ENCODE results near the gene GTF3C1. TPM values are rescaled to one million over a fixed set of nuclear protein-coding genes. Genes with fewer than 3 reads are reported as not detected.
"Not testable (repeated sequence)": the region's sequence is repeated elsewhere in the genome, so short reads cannot be mapped to it uniquely, and the experiment has no call there.

The GTF3C1 gene
- total RNA-seq, 2 donors from 2014 or later = 164 to 233 TPM

DNA sequence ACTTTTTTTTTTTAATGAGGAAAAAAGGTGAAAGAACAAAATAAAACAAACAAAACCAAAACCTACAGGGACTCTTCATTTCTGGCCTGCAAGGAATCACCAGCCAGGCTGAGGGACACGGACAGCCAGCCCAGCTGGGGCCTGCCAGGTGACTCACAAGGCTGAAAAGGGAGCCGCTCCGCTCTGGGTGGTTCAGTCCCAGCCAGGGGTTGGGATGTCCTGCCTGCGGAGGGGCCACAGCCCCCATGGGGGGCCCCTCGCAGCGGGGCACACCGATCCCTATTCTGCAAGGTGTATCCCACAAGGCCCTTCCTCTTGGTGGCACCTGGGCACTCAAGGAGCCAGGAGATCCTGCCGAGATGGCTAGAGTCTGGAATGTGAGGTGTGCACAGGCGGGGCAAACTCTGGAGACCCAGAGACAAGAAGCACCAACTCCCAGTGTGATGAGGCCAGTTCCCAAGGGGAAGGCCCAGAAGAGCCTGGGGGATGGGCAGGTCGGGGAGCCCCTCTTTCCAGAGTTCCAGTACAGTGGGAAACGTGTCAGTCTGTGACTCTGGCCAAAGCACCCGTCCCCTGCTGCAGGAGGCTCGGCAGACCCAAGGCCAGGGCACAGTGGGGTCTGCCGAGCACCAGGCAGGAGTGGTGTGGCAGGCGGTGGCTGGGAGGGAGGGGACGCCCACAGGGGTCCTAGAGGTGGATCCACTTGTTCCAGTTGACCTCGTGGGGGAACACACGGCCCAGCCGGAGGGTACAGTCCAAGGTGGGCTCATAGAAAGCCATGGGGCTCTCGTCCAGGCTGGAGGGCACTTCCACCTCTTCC is 88.8 kb downstream of the GTF3C1 start:
- peaks cover 14 to 24% of the 10 kb centered on the region in 2 donors for H3K36me3 ChIP-seq
- no peaks in the 10 kb centered on the region for H3K27me3 ChIP-seq (replicated peaks; ENCODE audit: insufficient read depth)
- H3K4me3 ChIP-seq = no peak overlapping the region
- TF ChIP-seq POLR2AphosphoS5 (IDR thresholded peaks at IDR 0.05) (no peak), POLR2A (IDR thresholded peaks at IDR 0.05) (no peak)
- TF ChIP-seq, protein P1, sequence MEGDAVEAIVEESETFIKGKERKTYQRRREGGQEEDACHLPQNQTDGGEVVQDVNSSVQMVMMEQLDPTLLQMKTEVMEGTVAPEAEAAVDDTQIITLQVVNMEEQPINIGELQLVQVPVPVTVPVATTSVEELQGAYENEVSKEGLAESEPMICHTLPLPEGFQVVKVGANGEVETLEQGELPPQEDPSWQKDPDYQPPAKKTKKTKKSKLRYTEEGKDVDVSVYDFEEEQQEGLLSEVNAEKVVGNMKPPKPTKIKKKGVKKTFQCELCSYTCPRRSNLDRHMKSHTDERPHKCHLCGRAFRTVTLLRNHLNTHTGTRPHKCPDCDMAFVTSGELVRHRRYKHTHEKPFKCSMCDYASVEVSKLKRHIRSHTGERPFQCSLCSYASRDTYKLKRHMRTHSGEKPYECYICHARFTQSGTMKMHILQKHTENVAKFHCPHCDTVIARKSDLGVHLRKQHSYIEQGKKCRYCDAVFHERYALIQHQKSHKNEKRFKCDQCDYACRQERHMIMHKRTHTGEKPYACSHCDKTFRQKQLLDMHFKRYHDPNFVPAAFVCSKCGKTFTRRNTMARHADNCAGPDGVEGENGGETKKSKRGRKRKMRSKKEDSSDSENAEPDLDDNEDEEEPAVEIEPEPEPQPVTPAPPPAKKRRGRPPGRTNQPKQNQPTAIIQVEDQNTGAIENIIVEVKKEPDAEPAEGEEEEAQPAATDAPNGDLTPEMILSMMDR (IDR thresholded peaks at IDR 0.05) = no peak
- no peaks in the 10 kb centered on the region for H3K9me3 ChIP-seq
- no peak for DNase-seq (ENCODE audit: low spot score)
- intact Hi-C loops (cut with DNase I) = no loop called here
- no peaks in the 10 kb centered on the region for H3K4me1 ChIP-seq (replicated peaks)
- 71% methylated on average over 20 of the region's 20 CpGs for WGBS
- H3K27ac ChIP-seq = peak overlapping the region in 1 of 2 donors; percentile 12

DNA sequence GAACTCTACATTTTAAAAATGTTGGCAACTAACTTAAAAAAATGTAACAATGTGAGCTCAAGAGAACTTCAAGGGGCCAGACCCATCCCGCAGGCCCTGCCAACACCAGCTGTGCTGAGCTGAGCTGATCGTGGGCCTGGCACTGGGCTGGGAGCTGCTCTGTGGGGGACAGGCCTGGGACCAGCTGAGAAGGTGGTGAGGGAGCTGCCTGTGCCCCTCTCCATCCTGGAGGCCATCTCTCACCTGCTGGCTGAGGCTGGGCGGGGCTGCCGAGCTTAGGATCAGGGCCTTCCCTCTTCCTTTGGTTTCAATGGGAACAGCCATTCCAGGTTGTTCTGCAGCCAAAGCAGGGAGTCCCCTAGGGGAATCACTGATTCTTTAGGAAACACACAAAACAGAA is 89.5 kb downstream of the GTF3C1 start:
- H3K27ac ChIP-seq = peak overlapping the region in 1 of 2 donors; percentile 12
- H3K4me1 ChIP-seq (replicated peaks) = no peaks in the 10 kb centered on the region
- no peaks in the 10 kb centered on the region for H3K27me3 ChIP-seq (replicated peaks; ENCODE audit: insufficient read depth)
- intact Hi-C loops (cut with DNase I) = no loop called here
- WGBS = 37% methylated on average over 4 of the region's 4 CpGs
- no peak for TF ChIP-seq POLR2AphosphoS5 (IDR thresholded peaks at IDR 0.05)
- no peak for DNase-seq (ENCODE audit: low spot score)
- peaks cover 10 to 24% of the 10 kb centered on the region in 2 donors for H3K36me3 ChIP-seq
- H3K9me3 ChIP-seq = no peaks in the 10 kb centered on the region
- no peak overlapping the region for H3K4me3 ChIP-seq

DNA sequence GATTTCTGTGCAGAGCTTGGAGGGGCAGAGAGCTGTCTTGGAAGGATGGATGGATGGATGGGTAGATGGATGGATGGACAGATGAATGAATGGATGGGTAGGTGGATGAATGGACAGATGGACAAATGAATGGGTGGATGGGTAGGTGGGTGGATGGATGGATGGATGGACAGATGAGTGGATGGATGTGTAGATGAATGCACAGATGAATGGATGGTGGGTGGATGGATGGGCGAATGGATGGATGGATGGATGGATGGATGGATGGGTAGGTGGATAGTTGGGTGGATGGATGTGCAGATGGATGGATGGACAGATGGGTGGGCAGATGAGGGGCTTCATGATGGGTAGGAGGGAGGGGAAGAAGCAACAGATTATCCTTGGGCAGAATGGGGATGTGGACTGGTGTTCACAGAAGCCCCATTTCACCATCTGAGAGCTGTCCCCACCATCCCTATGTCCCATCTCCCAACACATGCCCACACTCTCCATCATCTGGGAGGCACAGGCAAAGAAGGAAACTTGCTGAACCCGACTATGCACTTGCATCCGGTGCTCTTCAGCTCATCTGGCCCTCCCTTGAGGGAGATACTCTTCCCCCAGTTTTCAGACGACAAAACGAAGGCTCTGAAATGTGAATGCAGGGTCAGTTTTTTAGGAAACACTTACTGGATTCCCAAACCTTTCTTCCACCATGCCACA is 90.6 kb downstream of the GTF3C1 start:
- TF ChIP-seq POLR2A (IDR thresholded peaks at IDR 0.05) = no peak
- no peak for TF ChIP-seq POLR2AphosphoS5 (IDR thresholded peaks at IDR 0.05)
- TF ChIP-seq, protein P1 (IDR thresholded peaks at IDR 0.05) = no peak
- peaks cover 0 to 13% of the 10 kb centered on the region in 2 donors for H3K36me3 ChIP-seq

DNA sequence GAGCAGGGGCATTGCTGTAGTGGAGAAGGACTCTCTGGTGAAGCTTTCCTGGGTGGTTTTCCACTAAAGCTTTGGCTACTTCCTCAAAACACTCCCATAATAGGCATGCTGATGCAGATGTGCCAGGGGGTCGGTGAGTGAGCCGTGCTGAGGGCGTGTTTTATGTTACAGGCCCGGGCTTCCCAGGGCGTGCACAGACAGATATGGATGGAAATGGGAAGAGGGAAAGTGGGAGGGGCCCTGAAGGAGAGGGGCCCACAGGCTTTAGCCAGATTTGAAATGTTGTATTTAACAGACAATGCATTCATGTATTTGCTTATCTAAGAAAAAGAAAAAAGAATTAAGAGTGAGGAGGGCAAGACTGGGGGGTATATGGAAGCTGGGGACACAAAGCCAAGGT is 91.5 kb downstream of the GTF3C1 start:
- Histone ChIP-seq H3K27ac (no peak overlapping the region), H3K4me3 (no peak overlapping the region), H3K36me3 (peaks cover 0 to 13% of the 10 kb centered on the region in 2 donors), H3K9me3 (no peaks in the 10 kb centered on the region), H3K4me1 (replicated peaks) (no peaks in the 10 kb centered on the region), H3K27me3 (replicated peaks; ENCODE audit: insufficient read depth) (no peaks in the 10 kb centered on the region)
- TF ChIP-seq POLR2AphosphoS5 (IDR thresholded peaks at IDR 0.05) = no peak
- TF ChIP-seq, protein P1 (IDR thresholded peaks at IDR 0.05) = no peak
- no peak for TF ChIP-seq POLR2A (IDR thresholded peaks at IDR 0.05)
- WGBS = 25% methylated on average over 5 of the region's 5 CpGs
- intact Hi-C loops (cut with DNase I) = loop anchor here (5.0 kb wide), 3 partner anchors 91 to 301 kb away; no protein-coding TSS in a partner anchor
- DNase-seq (ENCODE audit: low spot score) = peak; percentile 26

More for the DNA sequence above, 90.6 kb downstream of the GTF3C1 start:
- Histone ChIP-seq H3K9me3 (no peaks in the 10 kb centered on the region), H3K4me3 (no peak overlapping the region), H3K27ac (no peak overlapping the region), H3K27me3 (replicated peaks; ENCODE audit: insufficient read depth) (no peaks in the 10 kb centered on the region), H3K4me1 (replicated peaks) (no peaks in the 10 kb centered on the region)
- intact Hi-C loops (cut with DNase I) = loop anchor here (5.0 kb wide), 3 partner anchors 92 to 302 kb away; no protein-coding TSS in a partner anchor
- WGBS = 92% methylated on average over 5 of the region's 5 CpGs
- no peak for DNase-seq (ENCODE audit: low spot score)

DNA sequence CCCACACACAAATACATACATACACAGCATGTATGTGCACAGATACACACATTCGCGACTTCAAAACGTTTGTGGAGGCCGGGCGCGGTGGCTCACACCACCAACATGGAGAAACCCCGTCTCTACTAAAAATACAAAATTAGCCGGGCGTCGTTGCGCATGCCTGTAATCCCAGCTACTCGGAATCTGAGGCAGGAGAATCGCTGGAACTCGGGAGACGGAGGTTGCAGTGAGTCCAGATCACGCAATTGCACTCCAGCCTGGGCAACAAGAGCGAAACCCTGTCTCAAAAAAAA is 92.2 kb downstream of the GTF3C1 start:
- not testable (repeated sequence) for DNase-seq (ENCODE audit: low spot score); H3K4me1 ChIP-seq (replicated peaks); H3K27ac ChIP-seq; H3K9me3 ChIP-seq; H3K27me3 ChIP-seq (replicated peaks; ENCODE audit: insufficient read depth); H3K4me3 ChIP-seq
- H3K36me3 ChIP-seq = peaks cover 0 to 11% of the 10 kb centered on the region in 2 donors
- WGBS = 86% methylated on average over 17 of the region's 17 CpGs
- intact Hi-C loops (cut with DNase I) = loop anchor here (5.0 kb wide), 3 partner anchors 90 to 300 kb away; no protein-coding TSS in a partner anchor
